ENCODE data around the gene UGCG. TPM values are rescaled to one million over a fixed set of nuclear protein-coding genes. Genes with fewer than 3 reads are reported as not detected.

UGCG gene
- total RNA-seq, 4 donors from 2014 or later, result 12.3 to 75.1 (median 34.5) TPM

GRCh38 chr9:111897601-111898137, 1.1 kb downstream of the UGCG start:
- Histone ChIP-seq H3K27me3 (no peaks in the 10 kb centered on the region), H3K27ac (peak overlapping the region; percentile 93 to 96), H3K36me3 (no peaks in the 10 kb centered on the region), H3K4me3 (peak overlapping the region; percentile 71 to 81), H3K9me3 (no peaks in the 10 kb centered on the region), H3K4me1 (no peaks in the 10 kb centered on the region)
- intact Hi-C loops (cut with DNase I; ENCODE audit: low total_unique reads), result loop anchor here (5.0 kb wide), 1 partner anchor 180 kb away; no protein-coding TSS in a partner anchor
- no peak for DNase-seq
- TF ChIP-seq POLR2A (IDR thresholded peaks at IDR 0.05) (no peak), CTCF (IDR thresholded peaks at IDR 0.05) (no peak)

- Histone ChIP-seq H3K36me3 (no peaks in the 10 kb centered on the region), H3K27ac (peak overlapping the region; percentile 93 to 96), H3K9me3 (no peaks in the 10 kb centered on the region), H3K27me3 (no peaks in the 10 kb centered on the region), H3K4me1 (no peaks in the 10 kb centered on the region), H3K4me3 (peak overlapping the region; percentile 71 to 81)
- no peak for TF ChIP-seq POLR2A (IDR thresholded peaks at IDR 0.05)
- TF ChIP-seq CTCF (IDR thresholded peaks at IDR 0.05), result no peak
- no peak for DNase-seq
- intact Hi-C loops (cut with DNase I; ENCODE audit: low total_unique reads), result loop anchor here (5.0 kb wide), 1 partner anchor 179 kb away; no protein-coding TSS in a partner anchor
Observed at GRCh38 chr9:111898331-111899096, 1.9 kb downstream of the UGCG start.

- Histone ChIP-seq H3K9me3 (no peaks in the 10 kb centered on the region), H3K27ac (no peak overlapping the region), H3K27me3 (no peaks in the 10 kb centered on the region), H3K36me3 (no peaks in the 10 kb centered on the region), H3K4me1 (no peaks in the 10 kb centered on the region), H3K4me3 (no peak overlapping the region)
- TF ChIP-seq CTCF (IDR thresholded peaks at IDR 0.05), result no peak
- TF ChIP-seq POLR2A (IDR thresholded peaks at IDR 0.05), result no peak
- no peak for DNase-seq
- intact Hi-C loops (cut with DNase I; ENCODE audit: low total_unique reads), result no loop called here
Observed at GRCh38 chr9:111900151-111900857, 3.7 kb downstream of the UGCG start.

GRCh38 chr9:111900858-111901612, 4.4 kb downstream of the UGCG start:
- H3K27ac ChIP-seq, result no peak overlapping the region
- DNase-seq, result no peak
- H3K9me3 ChIP-seq, result no peaks in the 10 kb centered on the region
- no peaks in the 10 kb centered on the region for H3K4me1 ChIP-seq
- no peaks in the 10 kb centered on the region for H3K27me3 ChIP-seq
- no peaks in the 10 kb centered on the region for H3K36me3 ChIP-seq
- intact Hi-C loops (cut with DNase I; ENCODE audit: low total_unique reads), result no loop called here
- no peak overlapping the region for H3K4me3 ChIP-seq
- no peak for TF ChIP-seq POLR2A (IDR thresholded peaks at IDR 0.05)
- no peak for TF ChIP-seq CTCF (IDR thresholded peaks at IDR 0.05)
